ENCODE data around the gene RSAD2.

DNA sequence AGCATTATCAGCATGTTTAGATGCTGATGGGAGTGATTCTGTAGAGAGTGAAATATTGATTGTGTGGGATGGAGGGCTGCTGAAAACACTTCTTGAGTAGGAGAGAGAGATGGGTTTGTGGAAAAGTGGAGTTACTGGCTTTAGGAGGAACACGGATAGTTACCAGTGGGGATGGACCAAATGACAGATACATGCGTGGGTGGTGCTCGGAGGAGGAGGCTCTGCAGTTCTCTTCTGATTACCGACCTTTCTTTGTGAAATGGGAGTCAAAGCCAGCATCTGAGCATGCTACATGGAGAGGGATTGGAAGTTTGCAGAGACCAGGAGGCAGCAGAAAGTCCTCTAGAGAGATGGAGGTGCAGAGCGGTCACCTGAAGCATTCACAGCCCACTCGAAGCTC is 65.9 kb downstream of the RSAD2 start:
- TF ChIP-seq, protein P1, sequence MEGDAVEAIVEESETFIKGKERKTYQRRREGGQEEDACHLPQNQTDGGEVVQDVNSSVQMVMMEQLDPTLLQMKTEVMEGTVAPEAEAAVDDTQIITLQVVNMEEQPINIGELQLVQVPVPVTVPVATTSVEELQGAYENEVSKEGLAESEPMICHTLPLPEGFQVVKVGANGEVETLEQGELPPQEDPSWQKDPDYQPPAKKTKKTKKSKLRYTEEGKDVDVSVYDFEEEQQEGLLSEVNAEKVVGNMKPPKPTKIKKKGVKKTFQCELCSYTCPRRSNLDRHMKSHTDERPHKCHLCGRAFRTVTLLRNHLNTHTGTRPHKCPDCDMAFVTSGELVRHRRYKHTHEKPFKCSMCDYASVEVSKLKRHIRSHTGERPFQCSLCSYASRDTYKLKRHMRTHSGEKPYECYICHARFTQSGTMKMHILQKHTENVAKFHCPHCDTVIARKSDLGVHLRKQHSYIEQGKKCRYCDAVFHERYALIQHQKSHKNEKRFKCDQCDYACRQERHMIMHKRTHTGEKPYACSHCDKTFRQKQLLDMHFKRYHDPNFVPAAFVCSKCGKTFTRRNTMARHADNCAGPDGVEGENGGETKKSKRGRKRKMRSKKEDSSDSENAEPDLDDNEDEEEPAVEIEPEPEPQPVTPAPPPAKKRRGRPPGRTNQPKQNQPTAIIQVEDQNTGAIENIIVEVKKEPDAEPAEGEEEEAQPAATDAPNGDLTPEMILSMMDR (IDR thresholded peaks at IDR 0.05): no peak
- TF ChIP-seq POLR2AphosphoS5 (IDR thresholded peaks at IDR 0.05) (no peak), EP300 (IDR thresholded peaks at IDR 0.05) (no peak)
